HL-60 (cell line): ENCODE results near the gene KRTAP5-3.

ENCODE experiments used
- DNase-seq, 2 experiments: peaks; one replicate each; pipeline ENCODE4 v3.0.0-alpha.2; 2010 to 2020; ENCODE audit warnings: low read depth in 1 of 2, low spot score in 1 of 2
- H3K27ac ChIP-seq: fragments of 250-450 bp; sonication (Bioruptor Pico); replicated peaks from 2 replicates; pipeline ENCODE4 v1.5.1; 2020; ENCODE audit warnings: mild to moderate bottlenecking, moderate library complexity
- H3K27me3 ChIP-seq: fragments of 250-450 bp; sonication (Bioruptor Pico); 2 replicates; pipeline ENCODE4 v1.5.1; 2021; ENCODE audit warnings: mild to moderate bottlenecking, moderate library complexity; ENCODE audit not compliant: insufficient read depth, poor library complexity, severe bottlenecking
- H3K4me3 ChIP-seq: replicated peaks from 2 replicates; pipeline ENCODE4 v1.5.1; 2011; ENCODE audit warnings: mild to moderate bottlenecking, control low read depth, low read length; ENCODE audit not compliant: insufficient read depth
- CTCF ChIP-seq: IDR thresholded peaks from one replicate; pipeline ENCODE4 v1.5.1; 2011; ENCODE audit warnings: low read length, control low read depth, inconsistent platforms; ENCODE audit not compliant: insufficient read depth
- GABPA ChIP-seq: IDR thresholded peaks from 2 replicates; pipeline ENCODE4 v1.6.1; 2012; ENCODE audit warnings: low read depth
- POLR2AphosphoS5 ChIP-seq: IDR thresholded peaks from 2 replicates; pipeline ENCODE4 v1.6.1; 2012; ENCODE audit warnings: low read depth
- REST ChIP-seq: IDR thresholded peaks from 2 replicates; pipeline ENCODE4 v1.6.1; 2012; ENCODE audit warnings: low read depth; ENCODE audit not compliant: insufficient replicate concordance
- SPI1 ChIP-seq: IDR thresholded peaks from 2 replicates; pipeline ENCODE4 v1.6.1; 2012; ENCODE audit warnings: low read depth, mild to moderate bottlenecking, borderline replicate concordance

Gene KRTAP5-3

GRCh38 chr11:1644601-1645356, 36.5 kb upstream of the KRTAP5-3 start:
- H3K27me3 ChIP-seq = peaks cover 3% of the 10 kb centered on the region
- no peak for DNase-seq
- TF ChIP-seq POLR2AphosphoS5 (no peak), REST (no peak), CTCF (no peak), SPI1 (no peak), GABPA (no peak)

GRCh38 chr11:1643146-1643690, 35.0 kb upstream of the KRTAP5-3 start:
- TF ChIP-seq REST (no peak), CTCF (no peak), GABPA (no peak), SPI1 (no peak), POLR2AphosphoS5 (no peak)
- no peak overlapping the region for H3K27ac ChIP-seq
- peaks cover 6% of the 10 kb centered on the region for H3K27me3 ChIP-seq
- no peak overlapping the region for H3K4me3 ChIP-seq
- DNase-seq = no peak

More at GRCh38 chr11:1644601-1645356, 36.5 kb upstream of the KRTAP5-3 start:
- Histone ChIP-seq H3K4me3 (no peak overlapping the region), H3K27ac (no peak overlapping the region)

GRCh38 chr11:1642288-1643145, 34.3 kb upstream of the KRTAP5-3 start:
- no peak for DNase-seq
- Histone ChIP-seq H3K4me3 (no peak overlapping the region), H3K27me3 (peaks cover 6% of the 10 kb centered on the region), H3K27ac (no peak overlapping the region)
- TF ChIP-seq POLR2AphosphoS5 (no peak), REST (no peak), SPI1 (no peak), GABPA (no peak), CTCF (no peak)
